ENCODE measurements around the gene TMSB10. TPM values are rescaled to one million over a fixed set of nuclear protein-coding genes. Genes with fewer than 3 reads are reported as not detected.
A peak's percentile ranks its signal among the peaks of the same experiment; 100 is the strongest.
"Not testable (repeated sequence)": the region's sequence is repeated elsewhere in the genome, so short reads cannot be mapped to it uniquely, and the experiment has no call there.

TMSB10 gene
- total RNA-seq, 1 donor from 2014 or later = 15,030 TPM

DNA sequence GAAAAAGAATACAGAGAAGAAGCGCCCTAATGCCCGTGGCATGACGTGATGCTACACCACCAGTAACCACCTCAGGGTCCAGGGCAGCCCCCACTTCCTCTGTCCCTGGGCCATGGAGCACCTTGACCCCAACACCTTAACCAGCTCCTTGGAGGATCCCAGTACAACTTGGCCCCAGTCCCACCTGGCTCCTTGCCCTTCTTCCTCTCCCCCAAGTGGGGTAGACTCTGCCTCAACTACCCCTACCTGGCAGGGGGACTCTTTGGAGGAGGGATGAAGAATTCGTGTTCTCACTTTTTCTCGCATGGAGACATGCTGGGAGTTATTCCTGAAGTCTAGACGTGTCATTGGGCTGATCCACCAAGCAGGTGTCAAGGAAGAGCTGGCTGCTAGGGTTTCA, 43.5 kb upstream of the TMSB10 start:
- DNase-seq (ENCODE audit: low read depth) = no peak
- TF ChIP-seq, protein P1, sequence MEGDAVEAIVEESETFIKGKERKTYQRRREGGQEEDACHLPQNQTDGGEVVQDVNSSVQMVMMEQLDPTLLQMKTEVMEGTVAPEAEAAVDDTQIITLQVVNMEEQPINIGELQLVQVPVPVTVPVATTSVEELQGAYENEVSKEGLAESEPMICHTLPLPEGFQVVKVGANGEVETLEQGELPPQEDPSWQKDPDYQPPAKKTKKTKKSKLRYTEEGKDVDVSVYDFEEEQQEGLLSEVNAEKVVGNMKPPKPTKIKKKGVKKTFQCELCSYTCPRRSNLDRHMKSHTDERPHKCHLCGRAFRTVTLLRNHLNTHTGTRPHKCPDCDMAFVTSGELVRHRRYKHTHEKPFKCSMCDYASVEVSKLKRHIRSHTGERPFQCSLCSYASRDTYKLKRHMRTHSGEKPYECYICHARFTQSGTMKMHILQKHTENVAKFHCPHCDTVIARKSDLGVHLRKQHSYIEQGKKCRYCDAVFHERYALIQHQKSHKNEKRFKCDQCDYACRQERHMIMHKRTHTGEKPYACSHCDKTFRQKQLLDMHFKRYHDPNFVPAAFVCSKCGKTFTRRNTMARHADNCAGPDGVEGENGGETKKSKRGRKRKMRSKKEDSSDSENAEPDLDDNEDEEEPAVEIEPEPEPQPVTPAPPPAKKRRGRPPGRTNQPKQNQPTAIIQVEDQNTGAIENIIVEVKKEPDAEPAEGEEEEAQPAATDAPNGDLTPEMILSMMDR (conservative IDR thresholded peaks at IDR 0.05; ENCODE audit: low read depth, low read length) = no peak
- H3K4me3 ChIP-seq (ENCODE audit: low read depth, low read length) = no peak overlapping the region

- no peak overlapping the region for H3K4me3 ChIP-seq (ENCODE audit: low read depth, low read length)
- no peak for DNase-seq (ENCODE audit: low read depth)
- TF ChIP-seq, protein P1 (conservative IDR thresholded peaks at IDR 0.05; ENCODE audit: low read depth, low read length) = peak; percentile 42
Observed at GRCh38 chr2:84865181-84865783, 40.2 kb upstream of the TMSB10 start.

- TF ChIP-seq, protein P1 (conservative IDR thresholded peaks at IDR 0.05; ENCODE audit: low read depth, low read length) = no peak
- no peak for DNase-seq (ENCODE audit: low read depth)
- H3K4me3 ChIP-seq (ENCODE audit: low read depth, low read length) = no peak overlapping the region
Observed at GRCh38 chr2:84866122-84866521, 39.3 kb upstream of the TMSB10 start.

DNA sequence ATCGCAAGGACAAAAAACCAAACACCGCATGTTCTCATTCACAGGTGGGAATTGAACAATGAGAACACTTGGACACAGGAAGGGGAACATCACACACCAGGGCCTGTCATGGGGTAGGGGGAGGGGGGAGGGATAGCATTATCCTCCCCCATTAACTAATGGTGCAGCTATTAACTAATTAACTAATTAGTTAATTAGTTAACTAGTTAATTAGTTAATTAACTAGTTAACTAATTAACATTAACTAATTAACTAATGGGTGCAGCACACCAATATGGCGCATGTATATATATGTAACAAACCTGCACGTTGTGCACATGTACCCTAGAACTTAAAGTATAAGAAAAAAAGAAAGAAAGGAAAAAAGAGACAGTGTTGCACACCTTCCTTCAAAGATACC, 37.1 kb upstream of the TMSB10 start:
- H3K4me3 ChIP-seq (ENCODE audit: low read depth, low read length); DNase-seq (ENCODE audit: low read depth): not testable (repeated sequence)

GRCh38 chr2:84870306-84870705, 35.1 kb upstream of the TMSB10 start:
- TF ChIP-seq, protein P1 (conservative IDR thresholded peaks at IDR 0.05; ENCODE audit: low read depth, low read length) = no peak
- H3K4me3 ChIP-seq (ENCODE audit: low read depth, low read length) = no peak overlapping the region
- no peak for DNase-seq (ENCODE audit: low read depth)

DNA sequence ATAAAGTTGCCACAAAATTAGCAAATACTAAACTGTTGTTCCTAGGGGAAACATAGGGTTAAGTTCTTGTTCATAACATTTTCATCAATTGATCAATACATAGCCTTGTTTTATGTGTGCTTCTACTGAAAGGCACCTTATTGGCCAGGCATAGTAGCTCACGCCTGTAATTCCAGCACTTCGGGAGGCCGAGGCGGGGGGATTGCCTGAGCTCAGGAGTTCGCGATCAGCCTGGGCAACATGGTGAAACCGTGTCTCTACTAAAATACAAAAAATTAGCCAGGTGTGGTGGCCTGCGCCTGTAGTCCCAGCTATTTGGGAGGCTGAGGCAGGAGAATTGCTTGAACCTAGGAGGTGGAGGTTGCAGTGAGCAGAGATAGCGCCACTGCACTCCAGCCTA, 32.8 kb upstream of the TMSB10 start:
- H3K4me3 ChIP-seq (ENCODE audit: low read depth, low read length) = not testable (repeated sequence)

GRCh38 chr2:84873350-84873749, 32.1 kb upstream of the TMSB10 start:
- TF ChIP-seq, protein P1 (conservative IDR thresholded peaks at IDR 0.05; ENCODE audit: low read depth, low read length) = no peak
- no peak overlapping the region for H3K4me3 ChIP-seq (ENCODE audit: low read depth, low read length)
- no peak for DNase-seq (ENCODE audit: low read depth)

More for the DNA sequence above, 32.8 kb upstream of the TMSB10 start:
- DNase-seq (ENCODE audit: low read depth) = not testable (repeated sequence)

- H3K4me3 ChIP-seq (ENCODE audit: low read depth, low read length) = no peak overlapping the region
- peak; percentile 23 for DNase-seq (ENCODE audit: low read depth)
- TF ChIP-seq, protein P1 (conservative IDR thresholded peaks at IDR 0.05; ENCODE audit: low read depth, low read length) = no peak
Observed at GRCh38 chr2:84874381-84875212, 30.9 kb upstream of the TMSB10 start.

All from epithelial cell of proximal tubule (primary cell).